Measurements from ENCODE around the gene BANP.
"Not testable (repeated sequence)": the region's sequence is repeated elsewhere in the genome, so short reads cannot be mapped to it uniquely, and the experiment has no call there.

The BANP gene

DNA sequence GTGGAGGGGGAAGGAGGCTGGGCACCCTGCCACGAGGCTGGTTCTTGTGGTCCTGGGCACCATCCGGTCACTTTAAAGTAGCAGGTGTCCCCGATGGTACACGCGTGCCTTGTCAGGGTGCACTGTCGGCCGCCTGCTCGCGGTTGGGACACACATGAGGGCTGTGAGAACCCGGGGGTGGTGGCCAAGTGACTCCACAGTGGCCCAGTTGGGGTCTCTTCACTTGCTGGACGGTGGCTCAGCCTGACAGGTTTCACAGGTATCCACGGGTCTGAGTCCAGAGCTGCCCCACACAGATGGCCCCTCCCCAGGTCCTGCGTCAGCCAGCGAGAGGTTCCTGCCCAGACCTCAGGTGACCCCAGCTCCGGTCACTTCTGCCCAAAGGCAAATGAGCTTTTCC, 137.8 kb downstream of the BANP start:
- not testable (repeated sequence) for DNase-seq

DNA sequence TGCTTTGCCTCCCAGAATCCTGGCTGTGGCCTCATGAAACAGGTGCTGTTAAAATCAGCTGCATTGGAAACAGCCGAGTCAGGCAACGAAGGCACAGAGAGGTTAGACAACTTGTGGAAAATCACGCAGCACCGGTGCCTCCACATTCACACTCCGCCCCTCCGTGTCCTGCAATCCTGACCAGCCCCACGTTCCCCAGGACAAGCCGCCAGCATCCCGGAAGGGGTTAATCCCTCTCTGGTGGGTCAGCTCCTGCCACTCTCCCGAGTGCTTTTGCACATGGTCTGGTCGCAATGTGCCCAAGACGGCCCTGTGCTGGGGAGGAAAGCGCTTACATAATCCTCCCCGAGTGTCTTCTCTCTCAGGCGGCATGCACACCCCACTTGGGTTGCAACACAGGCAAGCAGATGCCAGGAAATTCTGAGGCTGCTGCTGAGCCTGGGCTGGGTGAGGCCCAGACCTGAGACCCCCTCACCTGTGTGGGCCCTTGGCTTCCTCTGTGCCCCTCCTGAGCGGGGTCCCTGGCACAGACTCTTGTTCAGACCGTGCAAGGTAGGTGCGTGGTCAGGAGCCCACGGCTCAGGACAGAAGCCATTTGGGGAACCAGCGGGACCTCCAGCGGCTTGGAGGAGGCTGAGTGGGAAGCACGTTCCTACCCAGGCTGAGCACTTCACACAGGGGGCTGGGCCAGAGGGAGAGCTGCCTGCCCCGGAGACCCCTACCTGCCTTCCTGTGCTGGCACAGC, 138.6 kb downstream of the BANP start:
- peak; percentile 44 for DNase-seq

DNA sequence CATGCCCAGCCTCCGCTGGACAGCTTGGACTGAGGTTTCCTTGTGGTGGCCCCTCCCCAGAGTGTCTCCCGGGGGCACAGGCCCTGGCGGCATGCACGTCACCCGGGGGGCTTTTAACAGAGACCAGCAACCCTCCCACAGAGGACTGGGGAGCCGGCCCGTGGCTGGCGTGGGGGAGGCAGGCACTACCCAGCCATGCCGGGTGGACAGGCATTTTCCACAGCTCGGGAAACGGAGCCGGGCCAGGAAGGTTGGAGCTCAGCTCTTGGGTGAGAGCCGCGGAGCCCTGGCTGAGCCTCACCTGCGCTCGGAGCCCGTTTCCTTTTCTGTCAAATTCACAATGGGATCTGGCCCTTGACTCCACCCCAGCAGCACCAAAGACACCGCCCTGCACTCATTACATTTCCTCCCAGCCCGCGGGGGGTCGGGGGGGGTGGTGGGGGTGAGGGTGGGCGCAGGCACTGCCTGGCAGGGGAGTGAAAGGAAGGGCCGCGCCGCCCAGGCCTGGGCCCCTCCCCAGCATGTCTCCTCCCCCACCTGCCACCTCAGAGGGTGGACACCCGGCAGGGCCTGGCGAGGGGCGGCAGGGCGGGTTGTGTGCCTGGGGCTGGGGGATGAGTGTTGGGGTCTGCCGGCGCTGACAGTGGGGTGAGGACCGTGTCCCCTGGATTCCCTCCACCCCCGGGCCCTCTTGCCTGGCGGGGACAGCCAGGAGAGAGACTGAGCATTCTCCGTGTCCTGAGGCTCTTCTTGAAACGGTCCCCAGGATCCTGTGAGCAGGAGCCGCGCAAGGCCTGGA, 139.3 kb downstream of the BANP start:
- DNase-seq, result not testable (repeated sequence)

DNA sequence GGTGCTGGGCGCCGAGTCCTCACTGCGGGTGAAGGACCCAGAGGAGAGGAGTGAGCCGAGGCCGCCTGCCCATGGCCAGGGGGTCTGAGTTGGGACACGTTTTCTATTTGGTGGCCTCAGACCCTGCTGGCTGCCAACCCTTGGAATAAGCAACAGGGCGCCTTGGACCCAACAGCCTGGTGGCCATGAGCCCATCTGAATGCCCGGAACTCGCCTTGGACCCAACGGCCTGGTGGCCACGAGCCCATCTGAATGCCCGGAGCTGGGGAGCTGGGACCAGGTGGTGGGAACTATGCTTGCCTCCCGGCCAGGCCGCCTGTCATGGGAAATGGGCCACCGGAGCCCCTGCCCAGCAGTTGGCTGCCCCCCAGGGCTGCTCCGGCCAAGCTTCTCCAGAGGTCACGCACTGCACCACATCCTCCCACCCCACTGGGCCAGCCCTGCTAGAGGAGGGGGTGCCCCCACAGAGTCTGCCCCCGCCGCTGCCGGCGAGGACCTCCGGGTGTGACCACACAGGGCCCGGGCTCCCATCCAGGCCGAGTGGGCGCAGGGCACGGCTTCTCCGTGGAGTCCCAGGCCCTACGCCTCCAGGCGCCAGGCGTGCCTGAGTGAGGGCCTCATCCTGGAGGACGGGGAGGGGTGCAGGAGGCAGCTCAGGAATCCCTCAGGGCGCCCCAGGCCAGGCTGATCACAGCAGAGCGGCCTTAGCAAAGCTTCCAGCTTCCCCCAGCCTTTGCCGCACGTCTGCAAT, 140.2 kb downstream of the BANP start:
- DNase-seq, result peak; percentile 22

DNA sequence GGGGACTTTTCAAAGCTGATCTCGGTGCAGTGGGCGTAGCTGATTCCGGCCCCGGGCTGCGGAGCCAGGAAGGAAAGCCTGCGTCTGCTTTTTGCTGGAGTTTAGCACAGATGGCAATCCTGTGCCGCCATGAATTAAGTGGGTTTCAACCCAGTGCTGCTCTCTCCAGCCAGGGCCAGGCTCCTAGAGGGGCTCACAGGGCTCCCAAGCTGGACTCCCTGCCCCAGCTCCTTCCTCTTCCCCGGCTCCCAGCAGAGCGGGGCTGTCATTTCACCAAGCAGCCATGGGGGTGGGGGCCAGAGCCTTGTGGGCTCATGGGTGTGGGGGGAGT, 140.7 kb downstream of the BANP start:
- not testable (repeated sequence) for DNase-seq

DNA sequence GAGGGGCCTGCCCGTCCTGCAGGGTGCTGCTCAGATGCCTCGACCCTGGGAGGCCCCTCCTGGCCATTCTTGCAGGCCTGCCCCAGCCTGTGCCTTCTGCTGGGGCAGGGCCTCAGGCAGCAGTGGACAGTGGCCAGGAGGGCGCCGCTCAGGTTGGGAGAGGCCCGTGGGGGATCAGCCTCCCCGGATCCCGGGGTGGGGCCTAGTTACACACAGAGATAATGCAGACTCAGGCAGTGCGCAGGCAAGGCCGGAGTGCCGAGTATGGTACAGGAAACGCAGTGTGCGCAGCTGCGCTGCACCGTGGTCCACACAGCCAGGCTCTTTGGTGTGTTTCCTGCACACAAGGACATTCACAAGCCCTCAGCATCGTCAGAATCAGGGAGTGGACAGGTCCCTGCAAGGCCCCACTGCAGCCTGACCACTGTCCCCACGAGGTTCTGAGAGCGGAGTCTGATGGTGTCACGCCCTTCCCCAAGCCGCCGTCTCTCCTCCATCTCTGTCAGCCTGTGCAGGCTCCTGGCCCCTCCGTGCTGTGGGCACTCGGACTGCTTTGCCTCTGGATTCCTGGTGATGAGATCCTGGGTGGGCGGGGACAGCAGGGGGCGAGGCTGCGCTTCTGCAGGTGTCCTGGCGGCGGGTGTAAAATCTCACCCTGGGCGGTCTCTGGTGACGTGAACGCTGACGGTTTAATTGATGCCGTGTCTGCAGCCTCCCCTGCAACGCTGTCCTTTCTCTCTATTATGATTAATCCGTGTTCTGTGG, 141.7 kb downstream of the BANP start:
- DNase-seq, result not testable (repeated sequence)

DNA sequence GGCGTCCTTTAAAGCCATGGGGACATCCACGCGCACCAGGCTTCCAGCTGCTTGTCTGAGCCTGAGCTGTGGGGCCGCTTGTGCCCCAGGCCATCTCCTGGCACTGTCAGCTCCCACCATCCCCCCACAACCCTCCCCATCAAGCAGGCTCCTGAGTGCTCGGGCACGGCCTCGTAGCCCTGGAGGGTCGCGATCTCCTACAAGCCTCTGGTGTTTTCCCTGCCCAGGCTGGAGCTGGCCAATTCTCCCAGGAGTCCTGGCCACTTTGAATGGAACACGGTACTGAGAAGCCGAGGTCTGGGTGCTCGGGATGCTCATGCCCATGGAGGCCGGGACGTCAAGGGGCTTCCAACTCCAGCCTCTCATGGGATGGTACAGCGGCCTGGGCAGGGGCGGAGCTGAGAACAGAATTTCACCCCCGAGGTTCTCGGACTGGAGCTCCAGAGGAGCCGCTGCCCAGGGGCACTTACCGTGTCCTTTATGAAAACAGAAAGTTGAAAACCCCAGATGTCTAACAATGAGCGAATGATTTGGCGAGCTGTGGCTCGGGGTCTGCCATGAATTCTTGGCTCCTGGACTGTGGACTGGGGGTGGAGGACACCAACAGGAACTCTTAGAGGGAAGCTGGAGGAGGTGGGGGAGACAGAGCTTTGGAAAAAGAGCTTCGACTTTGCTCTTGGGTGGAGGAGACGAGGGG, 142.5 kb downstream of the BANP start:
- DNase-seq, result not testable (repeated sequence)

DNA sequence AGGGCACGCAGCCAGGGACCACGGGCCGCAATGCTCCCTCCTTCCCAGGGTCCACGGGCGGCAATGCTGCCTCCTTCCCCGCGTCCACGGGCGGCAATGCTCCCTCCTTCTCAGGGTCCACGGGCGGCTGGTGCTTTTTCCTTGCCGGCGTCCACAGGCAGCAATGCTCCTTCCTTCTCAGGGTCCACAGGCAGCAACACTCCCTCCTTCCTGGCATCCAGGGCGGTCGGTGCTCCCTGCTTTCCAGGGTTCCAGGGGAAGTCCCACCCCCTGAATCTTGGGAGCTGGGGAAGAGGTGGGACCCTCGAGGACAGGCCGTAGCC, 143.0 kb downstream of the BANP start:
- not testable (repeated sequence) for DNase-seq

DNA sequence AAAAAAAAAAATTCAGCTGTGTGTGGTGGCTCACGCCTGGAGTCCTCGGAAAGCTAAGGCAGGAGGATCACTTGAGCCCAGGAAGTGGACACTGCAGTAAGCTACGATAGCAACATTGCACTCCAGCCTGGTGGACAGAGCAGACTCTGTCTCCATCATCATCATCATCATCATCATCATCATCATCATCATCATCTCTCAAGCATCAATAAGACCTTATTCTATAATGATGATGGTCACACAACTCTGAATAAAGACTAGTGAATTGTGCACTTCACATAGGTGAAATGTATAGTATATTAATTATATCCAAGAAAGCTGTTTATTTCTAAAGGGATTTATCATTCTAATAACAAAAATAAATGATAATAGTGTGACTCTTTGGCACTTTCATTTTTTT, 143.7 kb downstream of the BANP start:
- DNase-seq, result not testable (repeated sequence)

DNA sequence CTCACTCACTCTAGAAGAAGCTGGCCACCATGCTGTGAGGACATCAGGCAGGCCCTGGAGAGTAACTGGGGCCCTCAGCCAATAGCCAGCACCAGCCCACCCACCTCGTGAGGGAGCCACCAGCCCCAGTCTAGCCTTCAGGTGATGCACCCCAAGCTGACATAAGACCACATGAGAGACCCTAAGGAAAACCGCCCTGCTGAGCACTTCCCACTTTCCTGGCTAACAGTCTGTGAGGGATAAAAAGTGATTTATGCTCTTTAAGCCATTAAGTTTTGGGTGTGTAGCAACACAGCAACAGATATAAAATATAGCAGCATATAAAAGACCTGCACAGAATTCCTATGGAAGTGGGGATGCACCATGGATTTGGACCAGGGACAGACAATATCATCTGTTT, 145.4 kb downstream of the BANP start:
- DNase-seq, result not testable (repeated sequence)

DNA sequence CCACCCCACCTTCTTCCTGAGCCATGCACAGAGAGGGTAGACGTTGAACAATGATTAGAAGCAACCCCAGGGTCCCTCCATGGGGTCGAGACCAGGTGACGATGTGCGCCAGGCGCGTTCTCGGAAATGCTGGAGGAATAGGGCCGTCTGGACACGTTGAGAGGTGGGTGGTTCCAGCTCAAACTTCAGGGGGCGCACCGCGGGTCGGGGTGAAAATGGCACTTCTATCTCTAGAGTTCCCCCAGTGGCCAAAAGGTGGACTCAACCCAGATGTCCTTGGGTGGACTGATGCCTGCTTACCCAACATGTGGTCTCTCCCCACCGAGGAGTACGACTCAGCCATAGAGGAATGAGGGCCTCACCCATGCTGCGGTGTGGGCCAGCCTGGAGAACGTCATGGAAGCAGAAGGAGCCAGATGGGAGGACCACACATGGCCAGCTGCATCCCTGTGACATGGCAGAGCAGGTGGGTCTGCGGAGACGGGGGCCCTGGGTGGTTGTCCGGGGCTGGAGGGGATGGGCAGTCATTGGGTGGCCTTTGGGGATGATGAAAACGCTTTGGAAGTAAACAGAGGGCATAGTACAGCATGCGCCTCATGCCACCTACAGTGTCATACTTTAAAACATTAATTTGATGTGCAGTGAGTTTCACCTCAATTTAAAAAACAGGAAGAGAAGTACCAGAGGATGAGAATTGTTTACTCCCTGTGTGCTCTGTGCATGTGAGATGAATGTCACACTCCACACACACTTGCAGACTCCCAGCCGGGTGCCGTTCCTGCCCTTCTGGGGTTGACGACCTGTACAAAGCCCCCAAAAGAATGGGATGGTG, 147.7 kb downstream of the BANP start:
- DNase-seq, result not testable (repeated sequence)

DNA sequence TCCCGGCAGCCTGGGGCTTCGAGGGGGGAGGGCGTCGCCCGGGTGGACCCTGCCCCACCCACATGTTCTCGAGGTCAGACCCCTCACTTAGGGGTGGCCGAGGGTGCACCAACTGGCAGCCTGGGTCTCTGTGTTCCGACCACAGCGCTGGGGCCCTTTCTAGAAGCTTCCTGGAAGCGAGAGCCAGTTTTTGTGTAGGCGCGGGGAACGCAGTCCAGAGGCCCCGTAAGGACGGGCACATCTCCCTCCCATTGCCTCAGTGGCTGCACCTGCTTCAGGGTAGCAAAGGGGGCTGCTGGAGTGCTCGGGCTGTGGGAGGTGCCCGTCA, 148.3 kb downstream of the BANP start:
- DNase-seq, result no peak

DNA sequence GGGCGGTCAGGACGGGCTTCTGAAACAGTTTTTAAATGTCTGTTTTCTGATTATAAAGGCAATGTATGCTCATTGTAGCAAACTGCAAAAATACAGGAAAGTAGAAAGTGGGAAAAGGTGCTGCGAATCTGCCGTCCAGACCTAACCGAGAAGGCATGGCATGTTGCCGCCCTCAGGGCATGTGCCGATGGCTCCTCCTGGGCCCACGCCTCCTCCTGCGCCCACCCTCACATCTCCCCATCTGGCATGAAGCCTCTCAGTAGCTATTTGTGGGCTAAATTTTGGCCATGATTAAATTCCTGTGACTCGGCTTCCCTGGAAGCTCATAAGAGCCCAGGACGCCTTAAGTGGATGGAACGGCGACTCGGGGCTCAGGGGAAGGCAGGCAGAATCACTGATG, 148.7 kb downstream of the BANP start:
- not testable (repeated sequence) for DNase-seq

DNA sequence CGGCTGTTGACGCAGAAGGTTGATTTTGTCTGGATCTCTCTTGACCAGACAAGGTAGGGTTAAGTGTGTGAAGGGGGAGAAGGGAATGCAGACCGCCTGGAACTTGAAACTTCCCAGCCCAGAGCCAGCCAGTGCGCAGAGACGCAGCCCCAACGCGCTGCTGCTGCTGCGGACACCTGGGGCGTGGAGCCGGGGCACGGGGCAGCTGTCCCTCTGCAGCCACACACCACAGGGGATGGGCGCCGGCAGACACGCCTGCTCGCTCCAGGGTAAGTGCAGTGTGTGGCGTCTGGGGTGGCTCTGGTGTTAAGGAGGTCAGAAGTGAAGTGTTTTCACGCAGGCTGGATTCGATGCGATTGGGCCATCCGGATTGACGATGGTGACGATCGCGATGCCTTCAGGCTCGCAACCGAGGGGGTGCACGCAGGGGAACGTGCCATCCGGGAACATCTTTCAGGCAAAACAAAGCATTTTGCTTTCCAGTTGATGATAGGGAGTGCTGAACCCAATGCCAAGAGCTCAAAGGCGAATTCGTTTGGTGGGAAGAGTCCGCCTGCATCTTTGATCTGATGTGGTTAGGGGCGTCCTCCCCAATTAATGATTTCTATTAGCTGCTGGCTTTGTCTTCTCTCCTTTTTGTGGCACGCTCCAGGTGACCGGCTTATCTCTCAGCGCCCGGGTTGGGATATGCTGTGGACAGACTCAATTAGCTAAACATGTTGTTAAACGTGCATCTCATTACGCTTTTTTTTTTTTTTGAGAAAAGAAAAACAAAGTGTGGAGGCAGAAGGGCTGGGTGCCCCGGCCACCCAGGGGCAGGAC, 149.8 kb downstream of the BANP start:
- DNase-seq, result not testable (repeated sequence)

DNA sequence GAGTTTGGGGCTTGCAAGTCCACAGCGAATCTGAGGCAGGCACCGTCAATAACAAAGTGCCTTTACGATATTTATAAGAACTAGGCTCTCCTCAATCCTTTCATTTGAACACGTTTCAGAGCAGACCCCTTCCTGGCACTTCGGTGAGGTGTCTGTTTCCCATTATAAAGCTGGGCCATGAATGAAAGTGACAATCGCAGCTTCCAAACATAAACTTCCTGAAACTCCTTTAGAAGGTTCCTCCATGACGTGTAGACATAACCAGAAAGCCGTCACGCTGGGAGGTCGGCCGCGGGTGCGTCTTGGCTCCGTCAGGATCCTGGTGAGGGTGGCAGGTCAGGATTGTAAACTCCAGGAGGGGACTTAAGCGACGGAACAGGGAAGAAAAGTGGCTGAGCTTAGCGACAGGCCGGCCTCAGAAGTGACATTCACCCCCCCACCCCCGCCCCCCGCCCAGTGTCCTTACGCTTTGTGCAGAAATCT, 150.4 kb downstream of the BANP start:
- DNase-seq, result peak; percentile 16

DNA sequence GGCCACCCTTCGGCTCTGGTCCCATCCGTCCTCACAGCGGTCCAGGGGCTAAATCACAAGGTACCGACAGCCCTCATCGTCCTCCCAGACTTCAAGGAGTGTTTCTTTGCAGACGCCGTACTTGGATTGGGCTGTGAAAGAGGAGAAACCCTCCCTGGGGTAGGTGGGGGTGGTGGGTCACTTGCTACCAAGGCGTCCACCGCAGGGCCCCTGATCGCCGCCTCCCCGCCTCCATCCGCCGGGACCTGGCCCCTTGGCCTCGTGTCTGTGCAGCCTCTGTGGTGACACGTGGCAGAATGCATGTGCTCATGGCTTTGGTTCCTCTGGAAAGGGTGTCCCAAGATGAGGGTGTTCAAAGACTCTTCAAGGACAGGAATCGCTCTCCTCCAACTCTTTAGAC, 151.4 kb downstream of the BANP start:
- no peak for DNase-seq

DNA sequence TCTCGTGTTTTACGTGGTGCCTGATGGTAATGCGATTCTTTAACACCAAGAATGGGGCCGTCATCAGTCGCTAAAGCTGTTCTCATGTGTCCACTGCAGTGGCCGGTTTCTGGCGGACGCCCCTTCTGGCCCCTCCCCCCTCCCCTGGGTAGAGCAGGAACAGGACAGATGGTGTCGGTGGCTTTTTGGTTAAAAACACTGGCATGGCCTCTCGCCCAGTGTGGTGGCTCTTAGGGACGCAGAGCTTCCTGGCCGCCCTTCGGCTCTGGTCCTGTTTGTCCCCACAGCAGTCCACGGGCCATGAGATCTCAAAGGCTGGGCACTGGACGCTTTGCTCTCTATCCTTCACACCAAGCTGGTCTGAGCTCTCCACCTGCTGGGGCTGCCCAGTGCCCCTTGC, 151.8 kb downstream of the BANP start:
- DNase-seq, result no peak

DNA sequence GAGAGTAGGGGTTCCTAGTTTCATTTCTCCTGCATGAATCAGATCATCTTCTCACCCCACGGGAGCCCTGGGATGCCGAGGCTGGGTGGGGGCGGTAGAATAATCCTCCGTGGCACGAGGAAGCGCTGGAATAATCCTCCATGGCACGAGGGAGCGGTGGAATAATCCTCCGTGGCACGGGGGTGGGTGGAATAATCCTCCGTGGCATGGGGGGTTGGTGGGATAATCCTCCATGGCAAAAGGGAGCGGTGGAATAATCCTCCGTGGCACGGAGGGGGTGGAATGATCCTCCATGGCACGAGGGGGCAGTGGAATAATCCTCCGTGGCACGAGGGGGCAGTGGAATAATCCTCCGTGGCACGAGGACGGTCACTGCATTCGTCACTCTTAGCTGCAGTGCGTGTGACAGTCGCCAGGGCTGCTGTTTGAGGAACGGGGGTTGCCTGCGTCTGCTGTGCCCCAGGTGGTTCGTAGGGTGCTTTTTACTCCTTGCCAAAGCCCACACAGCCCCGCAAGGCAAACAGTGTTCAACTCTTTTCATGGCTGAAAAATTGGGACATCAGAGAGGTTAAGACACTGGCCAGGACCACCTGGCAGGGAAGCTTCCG, 152.5 kb downstream of the BANP start:
- no peak for DNase-seq

DNA sequence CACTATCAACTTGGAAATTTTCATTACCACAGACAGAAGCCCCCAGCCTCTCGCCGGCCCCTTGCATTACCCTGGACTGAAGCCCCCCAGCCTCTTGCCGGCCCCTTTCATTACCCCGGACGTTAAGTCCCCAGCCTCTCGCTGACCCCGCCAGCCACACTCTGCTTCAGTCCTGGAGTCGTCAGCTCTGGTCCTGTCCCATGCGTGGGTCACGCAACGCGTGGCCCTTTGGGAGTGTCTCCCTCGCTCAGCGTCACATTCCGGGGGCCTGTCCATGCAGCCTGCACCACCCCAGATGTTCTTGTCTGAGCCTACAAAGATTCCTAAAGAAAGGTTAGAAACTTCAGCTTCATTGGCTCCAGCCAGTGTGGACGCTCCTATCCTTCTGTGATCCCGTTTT, 153.1 kb downstream of the BANP start:
- DNase-seq, result not testable (repeated sequence)

DNA sequence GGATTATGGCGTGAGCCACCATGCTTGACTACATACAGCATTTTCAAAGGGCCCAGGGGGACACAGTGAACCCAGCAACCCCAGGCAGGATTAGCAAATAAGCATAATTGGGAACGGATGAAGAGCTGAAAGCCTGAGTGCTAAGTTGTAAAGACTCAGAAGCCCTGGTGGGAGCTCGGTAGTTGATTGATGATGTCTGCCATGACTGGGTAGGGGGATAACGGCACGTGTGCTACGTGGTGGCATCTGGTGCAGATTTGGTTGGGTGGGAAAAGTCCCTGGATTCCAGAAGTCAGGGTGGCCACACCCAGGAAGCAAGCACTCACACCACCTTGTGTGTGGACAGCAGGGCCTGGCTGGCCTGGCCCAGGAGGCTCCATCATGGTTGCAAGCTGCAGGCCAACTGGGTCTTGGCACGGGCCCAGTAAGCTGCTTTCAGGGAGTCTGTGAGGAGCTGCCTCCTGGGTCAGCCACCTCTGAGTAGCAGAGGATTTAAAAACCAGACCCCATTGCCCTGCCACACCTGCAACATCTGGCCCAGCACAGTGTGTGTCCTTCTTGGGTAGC, 154.4 kb downstream of the BANP start:
- DNase-seq, result not testable (repeated sequence)

Data from suppressor macrophage treated with lipopolysaccharide for 4 hours (primary cell).